ENCODE measurements around the gene TXNDC9. TPM values are rescaled to one million over a fixed set of nuclear protein-coding genes. Genes with fewer than 3 reads are reported as not detected.

TXNDC9 gene, protein sequence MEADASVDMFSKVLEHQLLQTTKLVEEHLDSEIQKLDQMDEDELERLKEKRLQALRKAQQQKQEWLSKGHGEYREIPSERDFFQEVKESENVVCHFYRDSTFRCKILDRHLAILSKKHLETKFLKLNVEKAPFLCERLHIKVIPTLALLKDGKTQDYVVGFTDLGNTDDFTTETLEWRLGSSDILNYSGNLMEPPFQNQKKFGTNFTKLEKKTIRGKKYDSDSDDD
- total RNA-seq, result 10 to 100 TPM; 10.7 to 73.2 (median 22.2) TPM
- polyA plus RNA-seq, result 10 to 100 TPM; 13.9 to 39.3 (median 31.9) TPM
- long read RNA-seq, donor 1, partial matches to known transcripts, result 243 of 281 reads
- long read RNA-seq, donor 1, other reads (novel, unspliced or antisense), result 36 of 281 reads
- long read RNA-seq, donor 2, transcript TXNDC9-202 (4 exons, 1,111 nt), result major isoform, 5 of 10 reads
- long read RNA-seq, donor 2, transcript TXNDC9-201 (5 exons, 1,637 nt), result major isoform, 5 of 10 reads
- long read RNA-seq, donor 2, partial matches to known transcripts, result 0 of 10 reads
- long read RNA-seq, donor 2, other reads (novel, unspliced or antisense), result 0 of 10 reads
- long read RNA-seq, donor 3, transcript TXNDC9-201 (5 exons, 1,637 nt), result major isoform, 9 of 13 reads
- long read RNA-seq, donor 3, partial matches to known transcripts, result 0 of 13 reads
- long read RNA-seq, donor 3, other reads (novel, unspliced or antisense), result 0 of 13 reads
- long read RNA-seq, donor 4, partial matches to known transcripts, result 0 of 1 reads
- long read RNA-seq, donor 4, other reads (novel, unspliced or antisense), result 0 of 1 reads
- long read RNA-seq, donor 5, transcript TXNDC9-201 (5 exons, 1,637 nt), result major isoform, 9 of 13 reads
- long read RNA-seq, donor 5, partial matches to known transcripts, result 0 of 13 reads
- long read RNA-seq, donor 5, other reads (novel, unspliced or antisense), result 0 of 13 reads
- long read RNA-seq, donor 6, result 0 reads
- long read RNA-seq, donor 7, partial matches to known transcripts, result 0 of 8 reads
- long read RNA-seq, donor 7, other reads (novel, unspliced or antisense), result 0 of 8 reads
- long read RNA-seq, donor 8, transcript TXNDC9-201 (5 exons, 1,637 nt), result major isoform, 13 of 397 reads
- long read RNA-seq, donor 8, partial matches to known transcripts, result 366 of 397 reads
- long read RNA-seq, donor 8, other reads (novel, unspliced or antisense), result 14 of 397 reads
- long read RNA-seq, donor 9, transcript TXNDC9-201 (5 exons, 1,637 nt), result major isoform, 9 of 558 reads
- long read RNA-seq, donor 9, partial matches to known transcripts, result 438 of 558 reads
- long read RNA-seq, donor 9, other reads (novel, unspliced or antisense), result 107 of 558 reads
- long read RNA-seq, donor 10, partial matches to known transcripts, result 0 of 5 reads
- long read RNA-seq, donor 10, other reads (novel, unspliced or antisense), result 0 of 5 reads

- H3K4me3 ChIP-seq, result peak within 1 kb of the TSS; percentile 72 to 95 (median 83)
- H3K9me3 ChIP-seq, result no peaks in the 10 kb centered on the region
- intact Hi-C loops (cut with DNase I; ENCODE audit: low total_unique reads), result loop anchor here (5.0 to 10.0 kb wide), 2 partner anchors 151 kb away; partner anchors contain the start of genes MITD1 and MRPL30
- H3K36me3 ChIP-seq, result peaks cover 8 to 22% (median 20%) of the 10 kb centered on the region in 4 donors
- H3K27me3 ChIP-seq, result no peaks in the 10 kb centered on the region
- peaks cover 11 to 58% (median 42%) of the 10 kb centered on the region in 4 donors for H3K4me1 ChIP-seq
- WGBS, 5 donors, result 0 to 1% (median 0%) methylated on average over 32 to 60 of the region's 60 CpGs
- peak; percentile 98 to 100 for DNase-seq
- peak within 1 kb of the TSS; percentile 89 to 95 (median 93) for H3K27ac ChIP-seq
- peak in 1 of 4 donors; percentile 24 for TF ChIP-seq POLR2A (IDR thresholded peaks at IDR 0.05)
- TF ChIP-seq, protein P1, sequence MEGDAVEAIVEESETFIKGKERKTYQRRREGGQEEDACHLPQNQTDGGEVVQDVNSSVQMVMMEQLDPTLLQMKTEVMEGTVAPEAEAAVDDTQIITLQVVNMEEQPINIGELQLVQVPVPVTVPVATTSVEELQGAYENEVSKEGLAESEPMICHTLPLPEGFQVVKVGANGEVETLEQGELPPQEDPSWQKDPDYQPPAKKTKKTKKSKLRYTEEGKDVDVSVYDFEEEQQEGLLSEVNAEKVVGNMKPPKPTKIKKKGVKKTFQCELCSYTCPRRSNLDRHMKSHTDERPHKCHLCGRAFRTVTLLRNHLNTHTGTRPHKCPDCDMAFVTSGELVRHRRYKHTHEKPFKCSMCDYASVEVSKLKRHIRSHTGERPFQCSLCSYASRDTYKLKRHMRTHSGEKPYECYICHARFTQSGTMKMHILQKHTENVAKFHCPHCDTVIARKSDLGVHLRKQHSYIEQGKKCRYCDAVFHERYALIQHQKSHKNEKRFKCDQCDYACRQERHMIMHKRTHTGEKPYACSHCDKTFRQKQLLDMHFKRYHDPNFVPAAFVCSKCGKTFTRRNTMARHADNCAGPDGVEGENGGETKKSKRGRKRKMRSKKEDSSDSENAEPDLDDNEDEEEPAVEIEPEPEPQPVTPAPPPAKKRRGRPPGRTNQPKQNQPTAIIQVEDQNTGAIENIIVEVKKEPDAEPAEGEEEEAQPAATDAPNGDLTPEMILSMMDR (IDR thresholded peaks at IDR 0.05), result no peak
- peak; percentile 76 to 97 (median 96) for TF ChIP-seq POLR2AphosphoS5 (IDR thresholded peaks at IDR 0.05)
These were observed at the start of gene TXNDC9 for GRCh38 chr2:99335911-99336803. TXNDC9 (minus strand) TSS chr2:99336333; CDS start chr2:99333210, 3,123 bp downstream.

- no peaks in the 10 kb centered on the region for H3K27me3 ChIP-seq
- DNase-seq, result no peak
- WGBS, 5 donors, result 86 to 100% (median 96%) methylated on average over 2 of the region's 2 CpGs
- no peak overlapping the region for H3K4me3 ChIP-seq
- H3K9me3 ChIP-seq, result no peaks in the 10 kb centered on the region
- no peak for TF ChIP-seq POLR2A (IDR thresholded peaks at IDR 0.05)
- TF ChIP-seq, protein P1 (IDR thresholded peaks at IDR 0.05), result no peak
- no peak for TF ChIP-seq POLR2AphosphoS5 (IDR thresholded peaks at IDR 0.05)
- no peak for TF ChIP-seq EP300 (IDR thresholded peaks at IDR 0.05)
- no peaks in the 10 kb centered on the region for H3K4me1 ChIP-seq
- H3K36me3 ChIP-seq, result peaks cover 19 to 95% (median 93%) of the 10 kb centered on the region in 4 donors
- intact Hi-C loops (cut with DNase I; ENCODE audit: low total_unique reads), result no loop called here
- no peak overlapping the region for H3K27ac ChIP-seq
These were observed 46.0 kb upstream of the TXNDC9 start for GRCh38 chr2:99382143-99382542.

DNA sequence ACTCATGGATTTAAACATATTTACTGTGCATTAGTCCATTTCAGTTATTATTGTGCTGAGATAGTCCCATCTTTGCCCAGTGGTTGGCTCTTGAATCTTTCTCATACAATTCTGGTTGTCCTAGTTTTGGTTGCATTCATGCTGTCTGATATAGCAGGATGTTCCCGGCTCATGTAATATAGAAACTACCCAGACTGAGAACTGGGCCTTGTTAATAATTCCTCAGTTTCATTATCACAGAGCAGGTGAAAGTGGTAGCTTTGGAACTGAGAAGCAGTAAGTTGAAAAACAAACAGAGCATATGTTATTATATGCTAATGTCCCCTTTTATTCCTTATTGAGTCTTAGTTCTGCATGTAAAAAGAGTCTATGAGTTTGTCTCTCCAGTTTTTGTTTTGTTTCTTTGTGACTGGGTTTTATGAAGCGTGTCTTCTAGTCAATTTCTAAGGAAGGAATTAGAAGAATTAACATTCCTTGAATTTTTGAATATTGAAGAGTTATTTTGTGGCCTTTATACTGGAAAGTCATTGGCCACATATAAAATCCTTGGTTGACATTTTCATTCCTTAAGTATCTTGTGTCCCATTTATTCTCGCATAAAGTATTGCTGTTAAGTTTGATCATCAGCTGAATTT lies 44.4 kb upstream of the TXNDC9 start:
- 85 to 91% (median 89%) methylated on average over 3 of the region's 3 CpGs for WGBS, 5 donors
- H3K27ac ChIP-seq, result no peak overlapping the region

More for the DNA sequence above, 44.4 kb upstream of the TXNDC9 start:
- DNase-seq, result no peak
- Histone ChIP-seq H3K9me3 (no peaks in the 10 kb centered on the region), H3K36me3 (peaks cover 28 to 96% (median 94%) of the 10 kb centered on the region in 4 donors), H3K4me3 (no peak overlapping the region), H3K27me3 (no peaks in the 10 kb centered on the region), H3K4me1 (no peaks in the 10 kb centered on the region)
- TF ChIP-seq, protein P1 (IDR thresholded peaks at IDR 0.05), result no peak
- no peak for TF ChIP-seq EP300 (IDR thresholded peaks at IDR 0.05)
- TF ChIP-seq POLR2A (IDR thresholded peaks at IDR 0.05), result no peak
- TF ChIP-seq POLR2AphosphoS5 (IDR thresholded peaks at IDR 0.05), result no peak
- intact Hi-C loops (cut with DNase I; ENCODE audit: low total_unique reads), result no loop called here
